T-cell (primary cell): ENCODE results near the gene UBE2D2. TPM values are rescaled to one million over a fixed set of nuclear protein-coding genes. Genes with fewer than 3 reads are reported as not detected.
"Not testable (repeated sequence)": the region's sequence is repeated elsewhere in the genome, so short reads cannot be mapped to it uniquely, and the experiment has no call there.

Experiments used
- ATAC-seq, 4 experiments: fragments of 200-7000 bp in 3 of 4; fragments of 150-1000 bp in 1 of 4; cut with Tn5 transposase; replicated peaks in 1 of 4; 1 replicate in 3 of 4; 2 replicates in 1 of 4; pipeline ENCODE4 v1.10.0; 2021; ENCODE audit warnings: moderate library complexity in 3 of 4, mild to moderate bottlenecking in 2 of 4, moderate number of reproducible peaks in 1 of 4
- CTCF ChIA-PET, 2 donors: fragments of 300-600 bp; sonication (Branson Sonifier 250); formaldehyde crosslinking; loops; one replicate each; lab custom pipeline; 2022; ENCODE audit warnings: antibody characterized with exemption in 2 of 2; lab: Charles Lee
- POLR2A ChIA-PET, 2 donors: fragments of 300-600 bp; sonication (Branson Sonifier 250); formaldehyde crosslinking; loops; one replicate each; lab custom pipeline; 2022; ENCODE audit warnings: antibody characterized with exemption in 2 of 2; lab: Charles Lee
- DNase-seq, 35 experiments: peaks; one replicate each; pipeline versions ENCODE4 v3.0.0 to v3.0.0-alpha.2; 2013 to 2023
- H3K27ac ChIP-seq: one replicate; pipeline ENCODE4 v1.5.1; 2013; ENCODE audit warnings: low read length
- H3K27me3 ChIP-seq, 2 experiments: replicated peaks in 1 of 2; 1 replicate in 1 of 2; 2 replicates in 1 of 2; pipeline versions ENCODE4 v1.6.1 to v1.7.0; 2013; ENCODE audit warnings: low read length in 1 of 2, mixed read lengths in 1 of 2; ENCODE audit not compliant: control insufficient read depth in 2 of 2, insufficient read depth in 2 of 2; ENCODE audit errors: extremely low read depth in 1 of 2
- H3K36me3 ChIP-seq, 2 donors: 1 replicate in 1 of 2; 2 replicates in 1 of 2; pipeline versions ENCODE4 v1.6.1 to v1.7.0; 2013; ENCODE audit warnings: low read length in 1 of 2; ENCODE audit not compliant: control insufficient read depth in 2 of 2, insufficient read depth in 1 of 2; ENCODE audit errors: extremely low read depth in 1 of 2
- H3K4me1 ChIP-seq, 2 experiments: 1 replicate in 1 of 2; 2 replicates in 1 of 2; pipeline versions ENCODE4 v1.6.1 to v1.7.0; 2013; ENCODE audit warnings: low read length in 2 of 2, mixed read lengths in 1 of 2; ENCODE audit not compliant: insufficient read depth in 2 of 2, control insufficient read depth in 1 of 2; ENCODE audit errors: extremely low read depth in 1 of 2
- H3K4me3 ChIP-seq, 2 donors: 1 replicate in 1 of 2; 2 replicates in 1 of 2; pipeline versions ENCODE4 v1.5.1 to v1.7.0; 2013; ENCODE audit warnings: mild to moderate bottlenecking in 2 of 2, low read length in 1 of 2, moderate library complexity in 1 of 2; ENCODE audit not compliant: control insufficient read depth in 1 of 2; ENCODE audit errors: extremely low read depth in 1 of 2
- H3K9me3 ChIP-seq: 2 replicates; pipeline ENCODE4 v1.7.0; 2013
- H3K27ac Mint-ChIP-seq, 2 donors: one replicate each; pipeline ENCODE4 v1.8.0; 2020 to 2021; ENCODE audit warnings: mild to moderate bottlenecking in 2 of 2, mixed read lengths in 2 of 2
- H3K27me3 Mint-ChIP-seq, 2 donors: one replicate each; pipeline ENCODE4 v1.8.0; 2021 to 2022; ENCODE audit warnings: mixed read lengths in 2 of 2
- H3K36me3 Mint-ChIP-seq: one replicate; pipeline ENCODE4 v1.8.0; 2021; ENCODE audit warnings: mixed read lengths
- H3K4me1 Mint-ChIP-seq, 3 donors: one replicate each; pipeline ENCODE4 v1.8.0; 2020 to 2022; ENCODE audit warnings: mixed read lengths in 3 of 3, mild to moderate bottlenecking in 1 of 3
- H3K4me3 Mint-ChIP-seq, 3 donors: one replicate each; pipeline ENCODE4 v1.8.0; 2020 to 2022; ENCODE audit warnings: mild to moderate bottlenecking in 3 of 3, mixed read lengths in 3 of 3, moderate library complexity in 3 of 3
- H3K9me3 Mint-ChIP-seq, 3 donors: one replicate each; pipeline ENCODE4 v1.8.0; 2020 to 2022; ENCODE audit warnings: mixed read lengths in 3 of 3
- WGBS: methylation state at CpG from one replicate; pipeline ENCODE4 v1.1.5; 2013; ENCODE audit warnings: missing lambda C conversion rate; ENCODE audit not compliant: insufficient coverage; 5-methylcytosine and 5-hydroxymethylcytosine counted together
- total RNA-seq, 35 experiments: library from RNA in 6 of 35; stranded (reverse) in 6 of 35; fragments of 120-200 nt in 1 of 35; gene quantifications; one replicate each; pipeline versions ENCODE4 v1.2.1 to v1.2.4 and lab custom pipeline; 2013 to 2026

The UBE2D2 gene
- total RNA-seq, 5 donors from 2014 or later (not counting 1 experiment from before 2014, with no cell fraction given) = 138 to 176 (median 152) TPM

DNA sequence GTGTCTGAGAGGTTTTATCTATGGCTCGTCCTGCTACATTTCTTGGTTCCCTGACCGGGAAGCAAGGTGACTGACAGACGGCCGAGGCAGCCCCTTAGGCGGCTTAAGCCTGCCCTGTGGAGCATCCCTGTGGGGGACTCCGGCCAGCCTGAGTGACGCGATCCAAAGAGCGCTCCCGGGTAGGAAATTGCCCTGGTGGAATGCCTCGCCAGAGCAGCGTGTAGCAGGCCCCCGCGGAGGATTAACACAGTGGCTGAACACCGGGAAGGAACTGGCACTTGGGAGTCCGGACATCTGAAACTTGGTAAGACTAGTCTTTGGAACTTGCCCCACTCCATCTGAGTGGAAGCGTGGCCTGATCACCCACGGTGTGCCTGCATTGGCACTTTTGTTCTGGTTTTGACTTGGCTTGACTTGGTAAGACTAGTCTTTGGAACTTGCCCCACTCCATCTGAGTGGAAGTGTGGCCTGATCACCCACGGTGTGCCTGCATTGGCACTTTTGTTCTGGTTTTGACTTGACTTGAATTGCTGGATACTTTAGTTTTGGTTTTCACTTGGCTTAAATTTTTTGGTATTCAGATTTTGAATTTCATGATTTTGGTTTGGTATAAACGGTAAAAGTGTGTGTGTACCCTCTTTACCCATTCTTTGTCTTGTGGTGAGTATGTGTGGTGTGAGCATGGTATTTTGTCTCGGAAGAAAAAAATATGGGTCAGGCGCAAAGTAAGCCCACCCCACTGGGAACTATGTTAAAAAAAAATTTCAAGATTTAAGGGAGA lies 34.6 kb upstream of the UBE2D2 start:
- H3K9me3 Mint-ChIP-seq, H3K4me3 Mint-ChIP-seq, ATAC-seq, H3K36me3 ChIP-seq, H3K27ac ChIP-seq, H3K4me3 ChIP-seq, POLR2A ChIA-PET, H3K4me1 Mint-ChIP-seq, H3K9me3 ChIP-seq, DNase-seq, H3K27ac Mint-ChIP-seq, H3K36me3 Mint-ChIP-seq, H3K27me3 ChIP-seq, H3K4me1 ChIP-seq, H3K27me3 Mint-ChIP-seq: not testable (repeated sequence)
- 91% methylated on average over 16 of the region's 22 CpGs for WGBS
- CTCF ChIA-PET = interaction anchor here (0.6 kb wide), 2 partner anchors 45 to 237 kb away, joined by 3 read pairs; no protein-coding TSS in a partner anchor

GRCh38 chr5:139527090-139527470 lies 34.1 kb upstream of the UBE2D2 start:
- H3K4me3 ChIP-seq, H3K9me3 Mint-ChIP-seq, POLR2A ChIA-PET, DNase-seq, H3K9me3 ChIP-seq, H3K27me3 ChIP-seq, H3K27ac ChIP-seq, H3K27ac Mint-ChIP-seq, ATAC-seq, CTCF ChIA-PET, H3K36me3 Mint-ChIP-seq, H3K36me3 ChIP-seq, H3K4me1 ChIP-seq, H3K27me3 Mint-ChIP-seq, H3K4me3 Mint-ChIP-seq, H3K4me1 Mint-ChIP-seq: not testable (repeated sequence)
- no CpG with 5 or more reads among the region's 2 CpGs for WGBS

DNA sequence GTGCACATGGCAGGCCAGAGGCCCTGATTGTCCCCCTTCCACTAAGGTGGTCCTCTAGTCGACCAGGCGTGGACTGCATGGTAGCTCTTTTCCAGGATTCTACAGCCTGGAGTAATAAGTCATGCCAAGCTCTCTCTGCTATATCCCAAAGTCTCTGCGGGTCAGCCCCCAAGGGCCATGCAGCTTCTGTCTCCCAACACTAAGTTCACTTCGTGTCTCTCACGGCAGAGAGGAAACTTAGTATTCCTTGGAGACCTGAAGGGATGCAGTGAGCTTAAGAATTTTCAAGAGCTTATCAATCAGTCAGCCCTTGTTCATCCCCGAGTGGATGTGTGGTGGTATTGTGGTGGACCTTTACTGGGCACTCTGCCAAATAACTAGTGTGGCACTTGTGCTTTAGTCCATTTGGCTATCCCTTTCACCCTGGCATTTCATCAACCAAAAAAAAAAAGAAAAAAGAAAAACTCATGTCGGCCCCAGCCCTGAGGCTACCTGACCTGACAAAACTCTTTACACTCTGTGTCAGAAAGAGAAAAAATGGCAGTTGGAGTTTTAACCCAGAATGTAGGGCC lies 33.2 kb upstream of the UBE2D2 start:
- H3K4me3 Mint-ChIP-seq, H3K36me3 ChIP-seq, H3K27ac ChIP-seq, H3K36me3 Mint-ChIP-seq, H3K4me1 Mint-ChIP-seq, DNase-seq, H3K4me3 ChIP-seq, POLR2A ChIA-PET, H3K27me3 ChIP-seq, H3K27me3 Mint-ChIP-seq, H3K9me3 ChIP-seq, H3K9me3 Mint-ChIP-seq, H3K27ac Mint-ChIP-seq, ATAC-seq, CTCF ChIA-PET, H3K4me1 ChIP-seq: not testable (repeated sequence)
- 55% methylated on average over 2 of the region's 7 CpGs for WGBS

GRCh38 chr5:139528695-139529094 lies 32.4 kb upstream of the UBE2D2 start:
- H3K9me3 ChIP-seq, H3K36me3 Mint-ChIP-seq, POLR2A ChIA-PET, H3K9me3 Mint-ChIP-seq, H3K4me3 ChIP-seq, ATAC-seq, CTCF ChIA-PET, H3K27me3 ChIP-seq, H3K4me3 Mint-ChIP-seq, H3K36me3 ChIP-seq, H3K4me1 ChIP-seq, H3K27ac ChIP-seq, H3K27ac Mint-ChIP-seq, H3K27me3 Mint-ChIP-seq, DNase-seq, H3K4me1 Mint-ChIP-seq: not testable (repeated sequence)
- 95% methylated on average over 5 of the region's 8 CpGs for WGBS

DNA sequence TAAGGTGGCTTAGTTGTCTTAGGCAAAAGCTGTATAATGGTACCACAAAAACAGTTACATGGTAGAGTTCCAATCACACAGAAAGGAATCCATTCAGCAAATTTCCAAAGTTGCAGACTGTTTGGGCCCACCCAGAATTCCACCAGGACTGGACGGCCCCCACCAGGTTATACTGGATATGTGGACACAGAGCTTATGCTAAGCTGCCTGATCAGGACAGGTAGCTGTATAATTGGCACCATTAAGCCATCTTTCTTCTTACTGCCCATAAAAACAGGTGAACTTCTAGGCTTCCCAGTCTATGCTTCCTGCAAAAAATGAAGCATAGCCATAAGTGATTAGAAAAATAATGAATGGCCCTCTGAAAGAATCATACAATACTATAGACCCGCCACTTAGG lies 31.1 kb upstream of the UBE2D2 start:
- H3K36me3 Mint-ChIP-seq, H3K27me3 ChIP-seq, H3K4me1 ChIP-seq, POLR2A ChIA-PET, H3K9me3 ChIP-seq, H3K4me1 Mint-ChIP-seq, ATAC-seq, H3K27ac ChIP-seq, H3K4me3 ChIP-seq, H3K27ac Mint-ChIP-seq, H3K36me3 ChIP-seq, H3K9me3 Mint-ChIP-seq, H3K27me3 Mint-ChIP-seq, DNase-seq, H3K4me3 Mint-ChIP-seq, CTCF ChIA-PET: not testable (repeated sequence)
- 60% methylated on average over 1 of the region's 2 CpGs for WGBS

DNA sequence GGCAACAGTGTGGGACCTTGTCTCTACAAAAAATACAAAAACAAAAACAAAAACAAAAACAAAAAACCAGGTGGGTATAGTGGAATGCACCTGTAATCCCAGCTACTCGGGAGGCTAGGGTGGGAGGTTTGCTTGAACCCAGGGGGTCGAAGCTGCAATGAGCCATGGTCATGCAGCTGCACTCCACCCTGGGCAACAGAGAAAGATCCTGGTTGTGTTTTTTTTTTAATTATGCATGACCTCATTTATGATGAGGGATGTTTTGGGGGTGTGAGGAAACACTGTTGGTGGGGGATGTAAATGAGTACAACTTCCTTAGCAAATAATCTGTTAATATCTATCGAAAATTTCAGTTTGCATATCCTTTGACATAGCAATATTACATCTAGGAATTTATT lies 29.4 kb upstream of the UBE2D2 start:
- Histone ChIP-seq H3K4me3 (no peak overlapping the region), H3K36me3 (no peaks in the 10 kb centered on the region), H3K4me1 (no peaks in the 10 kb centered on the region), H3K27ac (no peak overlapping the region), H3K27me3 (peaks cover 0 to 7% of the 10 kb centered on the region in 2 experiments), H3K9me3 (peaks cover 2% of the 10 kb centered on the region)
- no peak overlapping the region for H3K27ac Mint-ChIP-seq
- H3K4me3 Mint-ChIP-seq = no peak overlapping the region
- POLR2A ChIA-PET = interaction anchor here in 1 of 2 donors (0.6 to 0.7 kb wide), 2 partner anchors 20 to 107 kb away, joined by 3 to 6 read pairs; no protein-coding TSS in a partner anchor
- DNase-seq = no peak
- CTCF ChIA-PET = interaction anchor here in 1 of 2 donors (0.6 to 0.7 kb wide), 2 partner anchors 376 to 1330 kb away, joined by 3 to 7 read pairs; no protein-coding TSS in a partner anchor
- WGBS = no CpG with 5 or more reads among the region's 3 CpGs
- H3K9me3 Mint-ChIP-seq = no peaks in the 10 kb centered on the region
- H3K27me3 Mint-ChIP-seq = no peaks in the 10 kb centered on the region
- H3K4me1 Mint-ChIP-seq = no peaks in the 10 kb centered on the region
- H3K36me3 Mint-ChIP-seq = no peaks in the 10 kb centered on the region
- ATAC-seq = no peak
